Left forelimb (tissue), 1 donor: ENCODE results near the gene TEAD1.

Experiments
- DNase-seq: peaks from one replicate; pipeline ENCODE4 v3.0.0-alpha.2; 2018; ENCODE audit warnings: low spot score

Gene TEAD1

DNA sequence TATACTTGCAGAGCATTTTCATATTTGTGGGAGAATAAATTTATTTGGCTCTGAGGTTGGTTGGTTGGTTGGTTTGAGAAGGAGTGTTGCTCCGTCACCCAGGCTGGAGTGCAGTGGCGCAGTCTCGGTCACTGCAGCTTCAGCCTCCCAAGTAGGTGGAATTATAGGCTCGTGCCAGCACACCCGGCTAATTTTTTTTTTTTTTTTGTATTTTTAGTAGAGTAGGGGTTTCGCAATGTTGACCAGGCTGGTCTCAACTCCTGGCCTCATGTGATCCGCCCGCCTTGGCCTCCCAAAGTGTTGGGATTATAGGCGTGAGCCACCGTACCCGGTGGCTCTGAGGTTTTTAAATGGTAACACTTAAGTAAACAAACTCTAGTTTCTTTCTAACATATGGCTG, 161.1 kb downstream of the TEAD1 start:
- no peak for DNase-seq

GRCh38 chr11:12838463-12839123, 164.4 kb downstream of the TEAD1 start:
- DNase-seq: no peak

- no peak for DNase-seq
These were observed 166.8 kb downstream of the TEAD1 start for GRCh38 chr11:12840871-12841660.

GRCh38 chr11:12841946-12842630, 167.9 kb downstream of the TEAD1 start:
- DNase-seq: no peak

DNA sequence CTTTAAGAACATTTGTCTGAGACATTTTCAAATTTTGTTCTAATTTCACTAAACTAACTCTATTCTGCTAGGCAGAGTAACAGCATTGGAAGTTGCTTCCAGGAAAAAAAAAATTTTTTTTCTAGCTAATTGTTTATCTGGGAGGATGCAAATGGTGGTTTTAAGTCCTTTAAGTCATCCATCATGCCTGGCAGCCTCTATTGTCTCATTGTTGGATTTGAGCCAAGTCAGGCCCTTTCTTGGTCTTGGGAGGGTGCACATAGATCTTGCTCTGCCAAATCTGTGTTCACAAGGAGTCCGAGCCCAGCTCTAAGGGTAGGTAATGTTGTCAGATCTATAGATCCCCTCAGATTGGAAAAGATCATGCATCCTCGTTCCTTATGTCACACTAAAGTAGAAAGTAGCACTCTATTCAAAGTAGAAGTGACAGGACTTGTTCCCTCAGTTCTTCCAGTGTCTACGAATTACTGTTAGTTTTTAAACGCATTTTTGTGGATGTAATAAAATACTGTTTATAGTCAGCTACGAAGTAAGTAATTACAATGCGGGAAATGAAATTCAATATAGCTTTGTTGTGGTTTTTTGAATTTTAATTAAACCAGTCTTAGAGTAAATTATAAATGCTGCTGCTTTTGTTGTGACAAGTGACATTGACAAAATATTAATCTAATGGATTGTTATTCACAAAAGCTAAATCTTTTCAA, 168.9 kb downstream of the TEAD1 start:
- no peak for DNase-seq

GRCh38 chr11:12845163-12845562, 170.9 kb downstream of the TEAD1 start:
- no peak for DNase-seq

GRCh38 chr11:12845739-12846358, 171.6 kb downstream of the TEAD1 start:
- DNase-seq: no peak

- no peak for DNase-seq
These were observed 172.8 kb downstream of the TEAD1 start for GRCh38 chr11:12846786-12847615.

DNA sequence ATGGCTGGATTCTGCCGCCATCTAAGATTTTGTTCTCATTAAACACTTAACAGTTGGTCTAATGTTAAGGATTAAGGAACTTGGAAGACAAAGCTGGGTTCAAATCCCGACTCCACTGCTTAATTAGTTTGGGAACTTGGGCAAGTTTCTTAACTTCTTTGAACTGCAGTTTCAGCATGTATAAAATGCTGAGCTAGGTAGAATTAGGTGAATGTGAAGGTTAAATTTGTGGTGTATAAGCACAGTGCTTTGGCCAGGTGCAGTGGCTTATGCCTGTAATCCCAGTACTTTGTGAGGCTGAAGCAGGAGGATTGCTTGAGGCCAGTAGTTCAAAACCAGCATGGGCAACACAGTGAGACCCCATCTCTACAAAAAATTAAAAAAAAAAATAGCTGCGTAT, 174.2 kb downstream of the TEAD1 start:
- no peak for DNase-seq

GRCh38 chr11:12853325-12853651, 179.1 kb downstream of the TEAD1 start:
- no peak for DNase-seq

GRCh38 chr11:12853652-12854296, 179.6 kb downstream of the TEAD1 start:
- DNase-seq: no peak

DNA sequence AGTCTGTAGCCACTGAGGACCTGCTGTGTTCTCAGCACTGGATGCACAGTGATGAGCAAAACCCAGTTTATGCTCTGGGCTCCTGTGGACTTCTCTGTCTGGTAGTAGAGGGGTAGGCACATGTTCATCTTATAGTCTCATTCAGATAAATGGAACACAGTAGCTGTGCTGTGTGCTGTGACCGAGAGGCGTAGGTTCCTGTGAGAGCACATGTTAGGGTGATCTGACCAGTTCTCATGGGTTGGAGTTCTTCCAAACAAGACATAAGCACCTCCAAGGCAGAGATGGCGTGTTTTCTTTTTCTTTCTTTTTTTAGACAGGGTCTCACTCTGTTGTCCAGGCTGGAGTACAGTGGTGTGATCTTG, 180.1 kb downstream of the TEAD1 start:
- DNase-seq: no peak

DNA sequence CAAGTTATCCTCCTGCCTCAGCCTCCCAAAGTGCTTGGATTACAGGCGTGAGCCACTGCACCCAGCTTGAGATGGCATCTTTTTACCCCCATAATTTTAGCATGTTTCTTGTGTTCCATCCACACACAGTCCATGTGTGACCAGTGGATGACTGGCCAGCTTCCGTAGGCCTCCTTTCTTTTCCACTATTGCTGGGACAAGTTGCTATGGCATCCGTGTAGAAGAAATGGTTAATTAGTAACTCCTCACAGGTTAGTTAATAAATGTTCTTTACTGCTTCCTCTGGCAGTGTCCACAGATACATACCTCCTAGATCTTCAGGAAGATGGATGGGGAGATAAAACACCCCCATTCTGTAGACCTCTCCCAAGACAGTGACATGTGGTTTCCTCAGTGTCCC, 180.6 kb downstream of the TEAD1 start:
- DNase-seq: no peak

- DNase-seq: no peak
These were observed 182.1 kb downstream of the TEAD1 start for GRCh38 chr11:12856338-12856737.

- no peak for DNase-seq
These were observed 183.4 kb downstream of the TEAD1 start for GRCh38 chr11:12857572-12857971.

DNA sequence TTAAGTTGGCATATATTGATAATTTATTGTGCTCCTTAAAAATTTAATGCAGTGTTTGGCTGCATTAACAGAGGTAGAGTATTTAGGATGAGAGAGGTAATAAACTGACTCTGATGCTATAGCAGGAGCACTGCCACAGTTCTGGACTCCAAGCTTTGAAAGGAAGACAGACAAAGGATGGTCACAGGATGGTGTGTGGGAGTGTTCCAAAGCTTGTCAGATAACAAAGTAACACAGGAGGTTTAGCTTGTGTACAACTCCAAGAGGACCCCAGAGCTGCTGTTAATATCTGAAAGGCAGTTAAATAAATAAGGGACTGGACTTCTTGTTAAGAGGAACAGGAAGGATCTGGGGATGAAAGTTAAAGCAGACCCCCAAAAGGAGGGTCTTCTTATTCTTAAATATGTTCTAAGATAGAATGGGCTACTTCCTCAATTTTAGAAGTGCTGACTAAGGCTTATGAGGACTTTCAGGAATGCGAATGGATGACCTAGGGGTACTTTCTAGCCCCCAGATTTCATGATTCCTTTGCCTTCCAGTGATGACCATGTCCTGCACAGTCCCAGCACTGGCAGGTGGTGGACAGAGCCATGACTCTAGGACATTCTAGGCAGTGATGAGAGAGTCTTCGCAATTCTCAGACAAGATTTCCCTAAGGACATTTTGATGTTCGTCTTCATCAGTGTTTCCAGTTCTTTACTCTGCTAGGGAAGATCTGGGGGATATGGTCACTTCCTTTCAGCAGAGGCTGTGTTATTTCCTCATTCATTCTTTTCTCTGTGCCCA, 185.8 kb downstream of the TEAD1 start:
- DNase-seq: no peak

- no peak for DNase-seq
These were observed 186.6 kb downstream of the TEAD1 start for GRCh38 chr11:12860827-12861226.

- DNase-seq: peak; percentile 76
These were observed 188.7 kb downstream of the TEAD1 start for GRCh38 chr11:12862696-12863469.

DNA sequence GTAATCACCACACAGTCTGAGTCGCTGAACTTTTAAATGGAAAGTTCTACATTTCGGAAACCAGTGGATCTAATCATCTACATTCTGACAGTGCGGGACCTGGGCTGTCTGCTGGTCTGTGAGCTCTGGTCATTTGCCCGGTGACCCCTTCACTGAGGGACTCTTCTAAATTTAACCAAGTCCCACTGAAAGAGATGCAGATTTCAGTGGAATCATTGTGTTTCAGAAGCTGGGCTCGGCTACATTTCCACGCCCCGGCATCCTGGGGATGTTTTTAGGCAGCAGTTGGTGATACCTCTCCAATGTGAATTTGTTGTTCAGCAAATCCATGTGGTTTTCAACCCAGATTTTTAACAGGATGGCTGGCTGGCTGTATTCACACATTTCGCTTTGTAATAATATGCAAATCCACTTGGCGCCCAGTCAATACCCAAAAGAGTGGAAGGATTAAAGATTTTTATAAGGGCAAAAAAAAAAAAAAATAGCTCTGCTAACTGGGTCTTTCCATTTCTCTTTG, 189.4 kb downstream of the TEAD1 start:
- no peak for DNase-seq
